Measurements from ENCODE around the gene NUP62.

DNA sequence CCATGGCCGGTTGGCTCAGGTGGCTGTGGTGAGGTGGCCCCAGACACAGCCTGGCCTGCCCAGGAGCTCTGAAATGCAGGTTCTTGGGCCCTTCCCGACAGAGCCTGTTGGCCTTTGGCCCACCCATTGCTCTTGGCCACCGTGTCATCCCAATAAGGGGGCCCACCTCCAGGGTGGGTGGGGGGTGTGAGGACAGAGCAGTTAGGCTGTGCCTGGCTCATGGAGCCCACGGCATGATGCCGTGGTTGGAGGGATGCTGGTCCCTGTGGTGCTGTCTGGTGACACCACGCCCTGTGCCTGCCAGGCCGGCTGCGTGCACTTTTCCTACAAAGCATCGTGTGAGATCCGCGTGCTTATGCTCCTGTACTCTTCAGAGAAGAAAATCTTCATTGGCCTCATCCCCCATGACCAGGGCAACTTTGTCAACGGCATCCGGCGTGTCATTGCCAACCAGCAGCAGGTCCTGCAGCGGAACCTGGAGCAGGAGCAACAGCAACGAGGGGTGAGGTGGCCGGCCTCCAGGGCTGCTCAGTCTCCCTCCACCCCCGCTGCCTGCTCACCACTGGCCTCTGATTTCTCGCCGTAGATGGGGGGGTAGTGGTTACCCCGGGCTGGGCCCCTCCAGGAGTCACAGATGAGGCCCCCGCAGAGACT, 69.5 kb downstream of the NUP62 start:
- TF ChIP-seq TAF1 (IDR thresholded peaks at IDR 0.05; ENCODE audit: low read depth, low read length) (no peak), POLR2A (IDR thresholded peaks at IDR 0.05; ENCODE audit: low read depth, low read length) (no peak), SPI1 (IDR thresholded peaks at IDR 0.05; ENCODE audit: low read depth, low read length) (no peak), POLR2AphosphoS5 (IDR thresholded peaks at IDR 0.05; ENCODE audit: low read depth, low read length) (no peak; the same call in 1 of the 2 replicates), PAX5 (IDR thresholded peaks at IDR 0.05; ENCODE audit: insufficient read depth, low read length, severe bottlenecking) (no peak)
